HepG2 (cell line): ENCODE results near the gene MLST8. TPM values are rescaled to one million over a fixed set of nuclear protein-coding genes. Genes with fewer than 3 reads are reported as not detected.

Experiments
- AGO2 ChIP-seq: fragments of 200-400 bp; formaldehyde crosslinking; optimal IDR thresholded peaks from 2 replicates; pipeline ENCODE3; 2017; ENCODE audit warnings: mild to moderate bottlenecking, low read depth, low read length, moderate library complexity
- AKAP8 ChIP-seq: sonication (generic); formaldehyde crosslinking; IDR thresholded peaks from 2 replicates; pipeline ENCODE4 v1.5.1; 2020; ENCODE audit warnings: mild to moderate bottlenecking, missing genetic modification reagents
- ARNTL ChIP-seq: sonication (generic); formaldehyde crosslinking; IDR thresholded peaks from 2 replicates; pipeline ENCODE4 v1.4.0; 2020; ENCODE audit warnings: mild to moderate bottlenecking, missing genetic modification reagents
- ATRX ChIP-seq: sonication (generic); formaldehyde crosslinking; IDR thresholded peaks from 2 replicates; pipeline ENCODE4 v1.4.0; 2020; ENCODE audit warnings: missing genetic modification reagents, borderline replicate concordance
- GRHL1 ChIP-seq: sonication (generic); formaldehyde crosslinking; conservative IDR thresholded peaks from 2 replicates; pipeline ENCODE4 v1.8.0; 2022; ENCODE audit warnings: missing genetic modification reagents
- HCFC1 ChIP-seq: fragments of 150-350 bp; IDR thresholded peaks from 2 replicates; pipeline ENCODE4 v1.6.1; 2014; ENCODE audit warnings: low read depth, low read length
- KAT2B ChIP-seq: fragments of 150-350 bp; IDR thresholded peaks from 2 replicates; pipeline ENCODE4 v1.6.1; 2014; ENCODE audit warnings: low read depth, low read length, borderline replicate concordance
- KMT2A ChIP-seq: sonication (generic); formaldehyde crosslinking; IDR thresholded peaks from 2 replicates; pipeline ENCODE4 v1.4.0; 2020; ENCODE audit warnings: missing genetic modification reagents
- LRRFIP1 ChIP-seq: sonication (generic); formaldehyde crosslinking; conservative IDR thresholded peaks from 2 replicates; pipeline ENCODE4 v1.4.0; 2020; ENCODE audit warnings: missing genetic modification reagents
- MAFG ChIP-seq: sonication (generic); formaldehyde crosslinking; IDR thresholded peaks from 2 replicates; pipeline ENCODE4 v1.5.1; 2020; ENCODE audit warnings: mild to moderate bottlenecking, missing genetic modification reagents
- MXD4 ChIP-seq: IDR thresholded peaks from 2 replicates; pipeline ENCODE4 v1.6.1; 2016; ENCODE audit warnings: mild to moderate bottlenecking, missing biosample characterization, missing genetic modification reagents
- MYNN ChIP-seq: sonication (generic); formaldehyde crosslinking; IDR thresholded peaks from 2 replicates; pipeline ENCODE4 v1.4.0; 2020; ENCODE audit warnings: mild to moderate bottlenecking, low read depth, missing genetic modification reagents
- MYPOP ChIP-seq: sonication (generic); formaldehyde crosslinking; IDR thresholded peaks from 2 replicates; pipeline ENCODE4 v1.8.1; 2023; ENCODE audit warnings: mild to moderate bottlenecking, moderate library complexity, missing genetic modification reagents
- RARG ChIP-seq: sonication (generic); formaldehyde crosslinking; IDR thresholded peaks from 2 replicates; pipeline ENCODE4 v1.4.0; 2020; ENCODE audit warnings: low read depth, mild to moderate bottlenecking, missing genetic modification reagents
- TFAP4 ChIP-seq: sonication (generic); IDR thresholded peaks from 2 replicates; pipeline ENCODE4 v1.6.1; 2016; ENCODE audit warnings: low read depth, borderline replicate concordance
- ZBTB49 ChIP-seq: sonication (generic); formaldehyde crosslinking; IDR thresholded peaks from 2 replicates; pipeline ENCODE4 v1.4.0; 2020; ENCODE audit warnings: missing genetic modification reagents, borderline replicate concordance
- ZFY ChIP-seq: sonication (generic); formaldehyde crosslinking; IDR thresholded peaks from 2 replicates; pipeline ENCODE4 v1.4.0; 2020; ENCODE audit warnings: missing genetic modification reagents
- ZNF224 ChIP-seq: sonication (generic); formaldehyde crosslinking; IDR thresholded peaks from 2 replicates; pipeline ENCODE4 v1.5.0; 2020; ENCODE audit warnings: mild to moderate bottlenecking, missing genetic modification reagents
- ZNF776 ChIP-seq: sonication (generic); formaldehyde crosslinking; IDR thresholded peaks from 2 replicates; pipeline ENCODE4 v1.4.0; 2020; ENCODE audit warnings: mild to moderate bottlenecking, missing genetic modification reagents
- ZNF782 ChIP-seq: sonication (generic); formaldehyde crosslinking; IDR thresholded peaks from 2 replicates; pipeline ENCODE4 v1.4.0; 2020; ENCODE audit warnings: missing genetic modification reagents, mild to moderate bottlenecking, borderline replicate concordance
- ZSCAN31 ChIP-seq: sonication (generic); formaldehyde crosslinking; IDR thresholded peaks from 2 replicates; pipeline ENCODE4 v1.5.0; 2020; ENCODE audit warnings: low read depth, mild to moderate bottlenecking, missing genetic modification reagents
- polyA plus RNA-seq, 8 experiments: library from polyadenylated mRNA; depleted of rRNA in 3 of 8; stranded (reverse) in 7 of 8; unstranded in 1 of 8; fragments of >200 nt; fragmentation: Illumina TruSeq in 4 of 8; extraction: Trizol in 4 of 8; gene quantifications; 2 replicates each; pipeline versions ENCODE4 v1.2.1 to v1.2.3, GENCODE V29; 2011 to 2016; ENCODE audit warnings: low read depth in 4 of 8, missing spikeins in 1 of 8, mixed read lengths in 1 of 8; ENCODE audit not compliant: insufficient read depth in 1 of 8
- total RNA-seq, 5 experiments: library from RNA; depleted of rRNA; stranded (reverse); fragments of >200 nt; fragmentation: Illumina TruSeq; extraction: Trizol; gene quantifications; 2 replicates each; pipeline ENCODE4 v1.2.3, GENCODE V29; 2016; ENCODE audit warnings: low read depth in 1 of 5

The MLST8 gene
- total and polyA plus RNA-seq, 2 of the 13 experiments (the other 11 are each of a cell fraction or from before 2014, with no cell fraction given), result 30.8 to 72.7 TPM

- TF ChIP-seq ZSCAN31 (CRISPR knock-in tag) (0 out of 2 replicates have a peak, but pooled peaks have one; percentile 7), ZNF224 (no peak), RARG (CRISPR knock-in tag) (no peak), AGO2 (peak; percentile 29), ATRX (CRISPR knock-in tag) (no peak), MXD4 (no peak), ZFY (CRISPR knock-in tag) (peak; percentile 42; the same call in 1 of the 2 replicates), LRRFIP1 (CRISPR knock-in tag) (no peak), ZNF782 (CRISPR knock-in tag) (no peak), AKAP8 (CRISPR knock-in tag) (no peak), KAT2B (no peak), ZNF776 (CRISPR knock-in tag) (0 out of 2 replicates have a peak, but pooled peaks have one; percentile 47), MAFG (CRISPR knock-in tag) (no peak), KMT2A (no peak), MYPOP (CRISPR knock-in tag) (no peak), ZBTB49 (no peak), ARNTL (CRISPR knock-in tag) (no peak), TFAP4 (no peak), MYNN (CRISPR knock-in tag) (no peak), HCFC1 (no peak), GRHL1 (CRISPR knock-in tag) (no peak)
Measured at GRCh38 chr16:2155977-2156848, 49.0 kb upstream of the MLST8 start (continued).
